KMS-11 (cell line): Measurements from ENCODE around the gene CNGB1.
"Not testable (repeated sequence)": the region's sequence is repeated elsewhere in the genome, so short reads cannot be mapped to it uniquely, and the experiment has no call there.

ENCODE experiments used
- H2AFZ ChIP-seq: fragments of 200-600 bp; sonication (generic); 2 replicates; pipeline ENCODE4 v1.6.1; 2016; ENCODE audit warnings: antibody characterized with exemption, mixed run types, low read depth
- H3K27ac ChIP-seq: fragments of 200-600 bp; sonication (generic); 2 replicates; pipeline ENCODE4 v1.6.1; 2016; ENCODE audit warnings: mild to moderate bottlenecking, mixed run types
- H3K27me3 ChIP-seq: fragments of 200-600 bp; sonication (generic); 2 replicates; pipeline ENCODE4 v1.6.1; 2017; ENCODE audit warnings: mild to moderate bottlenecking, low read depth, mixed run types, moderate library complexity; ENCODE audit not compliant: insufficient read depth
- H3K36me3 ChIP-seq: fragments of 200-600 bp; sonication (generic); 2 replicates; pipeline ENCODE4 v1.6.1; 2017; ENCODE audit warnings: mild to moderate bottlenecking, mixed run types; ENCODE audit not compliant: insufficient read depth
- H3K4me1 ChIP-seq: fragments of 200-600 bp; sonication (generic); 2 replicates; pipeline ENCODE4 v1.6.1; 2016; ENCODE audit warnings: mild to moderate bottlenecking, low read depth, mixed run types; ENCODE audit not compliant: poor library complexity, severe bottlenecking
- H3K4me2 ChIP-seq: fragments of 200-600 bp; sonication (generic); 2 replicates; pipeline ENCODE4 v1.7.0; 2016; ENCODE audit warnings: mild to moderate bottlenecking, mixed run types
- H3K4me3 ChIP-seq: fragments of 200-600 bp; sonication (generic); IDR thresholded peaks from 2 replicates; pipeline ENCODE4 v1.6.1; 2017; ENCODE audit warnings: low read depth, low read length, mixed read lengths; ENCODE audit not compliant: insufficient read depth
- H3K79me2 ChIP-seq: fragments of 200-600 bp; sonication (generic); 2 replicates; pipeline ENCODE4 v1.6.1; 2016; ENCODE audit warnings: low read depth, mixed run types; ENCODE audit not compliant: insufficient read depth
- H3K9ac ChIP-seq: fragments of 200-600 bp; sonication (generic); 2 replicates; pipeline ENCODE4 v1.6.1; 2016; ENCODE audit warnings: mild to moderate bottlenecking, mixed run types
- H4K20me1 ChIP-seq: fragments of 200-600 bp; sonication (generic); 2 replicates; pipeline ENCODE4 v1.6.1; 2016; ENCODE audit warnings: mild to moderate bottlenecking, mixed run types; ENCODE audit not compliant: insufficient read depth
- CTCF ChIP-seq: fragments of 200-600 bp; sonication (generic); conservative IDR thresholded peaks from 2 replicates; pipeline ENCODE4 v1.6.1; 2017; ENCODE audit warnings: low read depth, mild to moderate bottlenecking, antibody characterized with exemption, low read length, moderate library complexity, mixed read lengths

Gene CNGB1

DNA sequence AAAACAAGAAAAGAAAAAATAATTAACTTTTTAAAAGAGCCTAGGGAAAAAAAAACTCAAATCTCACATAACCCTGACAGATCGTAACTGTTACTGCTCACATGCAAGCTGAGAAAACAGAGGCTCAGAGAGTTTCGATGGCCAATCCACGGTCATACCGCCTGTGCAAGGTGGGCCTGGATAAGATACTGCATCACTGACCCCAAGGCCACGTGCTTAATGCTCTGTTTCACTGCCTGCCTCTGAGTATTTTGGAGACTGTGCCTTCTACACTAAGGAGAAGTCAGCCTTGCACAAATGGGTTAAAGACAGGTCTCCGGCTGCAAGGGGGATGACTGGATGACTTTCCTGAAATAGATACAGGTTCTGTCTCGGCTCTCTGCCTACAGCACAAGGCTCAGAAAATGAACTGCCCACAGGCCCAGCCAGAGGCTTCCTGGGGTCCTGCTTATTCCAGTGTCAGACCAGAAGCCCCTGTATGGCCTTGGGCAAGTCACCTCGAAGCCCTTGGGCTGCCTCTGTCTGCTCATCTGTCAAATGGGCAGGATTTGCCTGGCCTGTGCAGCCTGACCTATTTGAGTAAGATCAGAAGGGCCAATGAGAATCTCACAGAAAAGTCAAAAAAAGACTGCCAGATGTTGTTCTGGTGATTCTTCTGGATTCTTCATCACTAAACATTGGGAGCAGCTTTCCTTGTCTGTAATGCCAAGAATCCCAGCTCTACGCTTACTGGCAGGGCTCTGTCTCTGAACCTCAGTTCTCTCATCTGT lies 25.8 kb downstream of the CNGB1 start:
- Histone ChIP-seq H3K4me2 (no peak overlapping the region), H3K36me3 (no peaks in the 10 kb centered on the region), H3K4me3 (no peak overlapping the region), H3K4me1 (peaks cover 11% of the 10 kb centered on the region), H3K9ac (no peak overlapping the region), H3K27ac (no peak overlapping the region), H2AFZ (no peak overlapping the region), H3K79me2 (no peaks in the 10 kb centered on the region), H4K20me1 (no peaks in the 10 kb centered on the region), H3K27me3 (no peaks in the 10 kb centered on the region)
- TF ChIP-seq CTCF, result no peak

DNA sequence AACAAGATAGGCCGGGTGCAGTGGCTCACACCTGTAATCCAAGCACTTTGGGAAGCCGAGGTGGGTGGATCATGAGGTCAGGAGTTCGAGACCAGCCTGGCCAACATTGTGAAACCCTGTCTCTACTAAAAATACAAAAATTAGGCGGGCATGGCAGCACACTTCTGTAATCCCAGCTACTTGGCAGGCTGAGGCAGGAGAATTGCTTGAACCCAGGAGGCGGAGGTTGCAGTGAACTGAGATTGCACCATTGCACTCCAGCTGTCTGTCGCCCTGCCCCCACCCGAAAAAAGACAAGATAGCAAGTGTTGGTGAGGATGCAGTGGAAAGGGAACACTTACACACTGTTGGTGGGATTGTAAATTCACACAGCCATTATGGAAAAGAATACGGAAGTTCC lies 27.5 kb downstream of the CNGB1 start:
- H3K79me2 ChIP-seq, H3K27me3 ChIP-seq, H3K27ac ChIP-seq, H3K36me3 ChIP-seq, H3K4me1 ChIP-seq, H3K4me2 ChIP-seq, H3K4me3 ChIP-seq, H2AFZ ChIP-seq, H3K9ac ChIP-seq, H4K20me1 ChIP-seq: not testable (repeated sequence)

DNA sequence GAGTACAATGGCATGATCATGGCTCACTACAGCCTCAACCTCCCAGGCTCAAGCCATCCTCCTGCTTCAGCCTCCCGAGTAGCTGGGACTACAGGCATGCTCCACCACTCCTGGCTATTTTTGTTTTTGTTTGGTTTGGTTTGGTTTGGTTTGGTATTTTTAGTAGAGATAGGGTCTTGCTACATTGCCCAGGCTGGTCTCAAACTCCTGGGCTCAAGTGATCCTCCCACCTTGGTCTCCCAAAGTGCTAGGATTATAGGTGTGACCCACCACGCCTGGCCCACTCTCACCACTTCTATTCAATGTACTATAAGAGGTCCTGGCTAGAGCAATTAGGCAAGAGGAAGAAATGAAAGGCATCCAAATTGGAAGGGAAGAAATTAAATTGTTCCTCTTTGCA lies 29.0 kb downstream of the CNGB1 start:
- H3K27me3 ChIP-seq, H3K9ac ChIP-seq, H3K4me3 ChIP-seq, H3K4me2 ChIP-seq, H3K27ac ChIP-seq, H3K79me2 ChIP-seq, H3K4me1 ChIP-seq, H2AFZ ChIP-seq, H3K36me3 ChIP-seq, H4K20me1 ChIP-seq: not testable (repeated sequence)

- Histone ChIP-seq H3K4me3 (no peak overlapping the region), H3K27me3 (no peaks in the 10 kb centered on the region), H3K9ac (no peak overlapping the region), H4K20me1 (no peaks in the 10 kb centered on the region), H3K36me3 (no peaks in the 10 kb centered on the region), H3K4me1 (no peaks in the 10 kb centered on the region), H2AFZ (no peak overlapping the region), H3K27ac (no peak overlapping the region), H3K4me2 (no peak overlapping the region), H3K79me2 (no peaks in the 10 kb centered on the region)
- no peak for TF ChIP-seq CTCF
These were observed 29.8 kb downstream of the CNGB1 start for GRCh38 chr16:57941016-57941664.

DNA sequence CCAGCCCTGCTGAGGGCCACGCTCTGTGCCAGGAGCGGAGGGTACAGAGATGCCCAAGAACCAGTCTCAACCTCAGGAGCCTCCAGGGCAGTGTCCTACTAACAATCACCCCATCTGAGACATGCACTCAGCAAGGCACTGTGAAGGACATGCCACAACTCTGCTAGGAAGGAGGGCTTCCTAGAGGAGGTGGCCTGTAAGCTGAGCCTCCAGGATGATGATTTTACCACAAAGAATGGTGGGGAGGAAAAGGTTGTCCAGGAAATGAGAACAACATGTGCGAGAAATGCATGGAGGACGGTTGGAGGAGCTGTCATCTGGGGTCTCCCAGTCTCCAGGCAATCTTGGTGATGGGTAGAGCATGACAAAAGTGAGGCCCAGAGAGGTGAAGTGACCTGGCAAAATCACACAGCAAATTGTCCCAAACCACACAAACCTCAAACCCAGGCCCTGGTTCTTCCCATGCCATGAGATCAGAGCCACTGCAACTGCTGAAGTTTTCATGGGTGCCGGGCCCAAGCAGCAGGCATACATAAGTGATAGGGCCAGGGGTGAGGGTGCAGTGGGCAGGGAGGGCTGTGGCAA lies 30.5 kb downstream of the CNGB1 start:
- Histone ChIP-seq H2AFZ (no peak overlapping the region), H3K27me3 (no peaks in the 10 kb centered on the region), H3K9ac (no peak overlapping the region), H3K36me3 (no peaks in the 10 kb centered on the region), H3K4me3 (no peak overlapping the region), H4K20me1 (no peaks in the 10 kb centered on the region), H3K27ac (no peak overlapping the region), H3K4me2 (no peak overlapping the region), H3K4me1 (no peaks in the 10 kb centered on the region), H3K79me2 (no peaks in the 10 kb centered on the region)
- TF ChIP-seq CTCF, result no peak
